NCI-H345 (cell line): Measurements from ENCODE around the gene AUTS2.

Experiments
- DNase-seq: peaks from one replicate; lab custom pipeline; 2025; lab: John Stamatoyannopoulos, UW

Gene AUTS2

DNA sequence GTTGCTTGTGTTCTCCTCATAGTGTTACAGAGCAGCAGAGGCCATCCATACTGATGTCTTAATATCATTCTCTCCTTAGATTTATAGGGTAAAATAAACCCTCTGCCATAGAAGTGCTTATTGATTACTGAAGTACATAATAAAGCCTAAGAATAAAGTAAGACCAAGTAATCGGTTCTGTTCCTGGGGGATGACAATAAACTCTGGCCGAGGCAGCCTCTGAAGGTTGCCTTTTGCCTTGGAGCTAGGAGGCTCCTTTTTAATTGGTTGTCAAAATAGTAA lies 822.0 kb downstream of the AUTS2 start:
- no peak for DNase-seq

DNA sequence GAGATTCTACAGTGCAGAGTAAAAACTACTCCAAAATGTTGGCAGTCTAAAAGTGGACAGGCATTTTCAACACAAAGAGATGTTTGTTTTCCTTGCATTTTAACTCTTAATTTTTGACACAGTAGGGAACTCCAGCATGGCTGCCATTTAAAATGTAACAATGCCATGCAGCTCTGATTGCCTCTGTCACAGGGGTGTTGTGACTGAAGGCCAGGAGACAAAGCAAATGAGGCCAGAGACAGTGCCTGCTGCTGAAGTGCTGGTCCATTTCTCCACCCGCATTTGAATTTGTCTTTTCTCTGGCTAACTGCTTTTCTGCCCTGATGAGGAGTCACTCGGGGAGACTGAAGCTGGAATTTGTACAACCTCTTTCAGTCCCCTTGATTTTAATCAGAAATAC lies 823.0 kb downstream of the AUTS2 start:
- peak; percentile 16 for DNase-seq

DNA sequence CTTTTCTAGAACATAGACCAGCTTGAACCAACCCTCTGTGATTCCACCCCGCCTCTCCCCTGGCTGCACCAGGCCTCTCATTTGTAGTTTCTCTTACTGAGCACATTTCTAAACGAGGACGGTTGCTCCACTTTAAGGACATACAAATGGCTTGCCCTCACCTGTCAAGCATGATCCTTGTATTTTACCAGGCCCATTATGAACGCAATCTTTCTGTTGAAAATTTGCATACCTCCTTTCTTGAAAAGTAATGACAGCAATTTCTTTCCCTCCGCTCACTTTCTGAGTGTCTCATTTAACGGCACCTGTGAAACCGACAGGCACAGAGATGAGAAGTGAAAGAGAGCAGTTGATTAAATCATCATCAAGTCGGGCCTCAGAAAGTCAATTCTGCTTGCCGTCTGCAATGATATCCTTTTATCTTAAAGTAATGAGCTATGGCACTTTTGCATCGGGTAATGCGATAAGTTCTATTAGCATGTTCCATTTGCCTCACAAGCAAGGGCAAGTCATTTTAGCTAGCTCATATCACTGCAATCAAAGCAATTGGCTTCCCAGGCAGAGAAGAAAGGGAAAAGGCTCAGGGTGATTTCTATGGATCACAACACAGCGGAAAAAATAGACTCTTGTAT lies 828.1 kb downstream of the AUTS2 start:
- DNase-seq = no peak

DNA sequence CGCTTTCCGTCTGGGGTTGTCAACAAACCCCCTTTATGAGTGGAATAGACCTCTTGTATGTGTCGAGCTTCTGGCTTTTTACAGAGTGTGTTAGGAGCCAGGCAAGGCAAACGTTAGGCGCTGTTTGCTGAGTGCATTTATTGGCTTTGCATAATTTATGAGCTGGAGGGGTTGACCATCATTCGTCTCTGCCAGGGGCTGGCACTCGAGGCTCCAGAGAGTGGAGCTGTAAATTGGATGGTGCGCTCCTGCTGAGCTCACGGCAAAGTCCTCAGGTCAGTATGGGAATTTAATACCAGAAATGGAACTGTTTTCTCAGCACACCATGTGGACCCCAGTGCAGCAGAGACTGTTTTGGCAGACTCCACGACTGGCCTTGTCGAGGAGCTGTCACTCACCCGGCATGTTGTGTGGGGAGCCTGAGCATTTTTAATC lies 834.3 kb downstream of the AUTS2 start:
- peak; percentile 89 for DNase-seq

DNA sequence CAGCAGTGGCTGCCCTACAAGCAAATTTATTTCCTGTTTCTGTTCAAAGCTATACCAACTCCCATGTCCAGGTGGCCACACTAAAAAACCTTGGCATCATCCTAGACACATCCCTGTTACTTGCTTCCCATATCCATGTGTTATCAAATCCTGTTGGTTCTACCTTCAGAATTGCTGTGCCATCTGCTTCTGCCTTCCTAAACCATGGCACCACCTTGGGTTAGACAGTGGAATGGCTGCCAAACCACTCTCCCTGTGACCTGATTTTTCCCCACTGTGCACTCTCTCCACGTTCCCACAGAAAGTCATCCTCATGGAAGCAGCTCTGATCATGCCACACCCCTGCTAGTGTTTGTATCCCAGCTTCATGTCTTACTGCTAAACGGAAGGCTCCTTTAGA lies 836.1 kb downstream of the AUTS2 start:
- DNase-seq = peak; percentile 4

DNA sequence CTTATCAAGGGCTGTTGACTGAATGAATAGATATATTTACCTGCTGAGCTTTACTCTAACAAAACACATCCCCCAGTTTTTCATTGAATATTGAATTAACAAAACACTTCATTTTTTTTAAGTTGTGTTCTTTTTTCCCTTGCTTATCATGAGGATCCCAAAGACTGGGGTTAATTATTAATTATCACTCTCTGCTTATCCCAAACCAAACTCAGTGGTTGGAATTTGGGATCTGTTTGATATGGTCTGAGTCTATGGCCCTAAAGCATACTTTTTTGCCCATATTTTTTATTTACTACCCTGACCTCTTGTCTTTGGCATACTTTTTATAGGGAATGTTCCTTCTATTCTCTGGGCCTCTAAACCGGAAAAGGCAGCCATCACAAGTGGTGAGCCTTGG lies 836.5 kb downstream of the AUTS2 start:
- no peak for DNase-seq

DNA sequence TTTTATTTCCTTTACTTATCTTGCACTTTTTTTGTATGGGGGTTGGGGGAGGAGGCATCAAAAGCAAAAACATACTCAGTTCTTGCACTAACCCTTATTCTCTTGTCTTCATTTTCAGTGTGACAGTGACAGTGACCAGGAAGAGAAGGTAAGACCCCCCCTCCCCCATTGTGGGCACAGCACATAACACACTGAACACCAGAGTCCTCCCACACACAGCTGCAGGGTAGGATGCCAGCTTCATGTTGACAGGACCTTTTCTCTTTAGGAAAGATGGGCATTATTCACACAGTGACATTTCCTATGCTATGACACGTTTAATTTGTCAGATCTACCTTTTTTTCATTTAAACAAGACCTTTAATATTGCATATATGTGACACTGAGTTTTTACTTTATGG lies 837.4 kb downstream of the AUTS2 start:
- DNase-seq = no peak

DNA sequence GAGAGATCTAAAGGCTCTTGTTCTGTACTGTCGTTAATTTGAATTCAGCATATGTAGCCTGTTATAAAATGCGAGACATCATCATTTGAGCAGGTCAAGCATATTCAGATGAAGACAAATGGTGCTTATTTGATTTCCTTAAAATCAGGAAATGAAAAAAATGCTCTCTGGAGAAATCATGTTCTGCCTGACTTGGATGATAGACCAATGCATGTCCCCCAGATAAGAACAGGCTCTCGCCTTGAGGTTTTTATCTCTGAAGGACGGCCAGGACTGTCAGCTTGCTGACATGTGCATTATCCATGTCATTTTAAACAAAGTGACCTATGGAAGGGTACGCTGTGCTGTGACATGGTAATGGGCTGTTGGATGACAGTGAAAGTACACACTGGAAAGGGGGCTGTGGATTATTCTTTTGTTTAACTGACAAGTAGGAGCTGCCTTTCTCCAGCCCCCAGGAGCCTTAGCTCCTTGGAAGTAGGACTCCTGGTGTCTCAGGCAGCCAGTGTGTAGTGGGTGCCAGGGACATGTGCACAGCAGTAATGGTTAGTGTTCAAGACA lies 838.6 kb downstream of the AUTS2 start:
- no peak for DNase-seq

DNA sequence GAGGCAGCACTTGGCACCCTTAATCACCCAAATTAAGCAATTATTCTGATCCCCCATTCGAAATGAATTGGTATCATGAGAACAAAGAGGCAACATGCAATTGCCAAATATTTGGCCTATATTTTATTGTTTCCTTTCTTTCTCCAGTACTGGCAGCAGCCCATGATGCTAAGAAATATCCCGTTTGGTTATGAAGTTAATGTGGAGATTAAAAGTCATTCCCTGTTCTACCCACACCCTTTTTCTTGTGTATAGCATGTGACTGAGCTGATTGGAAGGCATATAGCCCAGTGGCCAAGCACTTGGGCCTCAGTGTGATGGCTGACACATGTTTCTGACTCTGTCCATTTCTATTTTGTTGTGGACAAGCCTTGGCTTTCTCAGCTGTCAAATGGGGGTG lies 841.4 kb downstream of the AUTS2 start:
- DNase-seq = no peak

DNA sequence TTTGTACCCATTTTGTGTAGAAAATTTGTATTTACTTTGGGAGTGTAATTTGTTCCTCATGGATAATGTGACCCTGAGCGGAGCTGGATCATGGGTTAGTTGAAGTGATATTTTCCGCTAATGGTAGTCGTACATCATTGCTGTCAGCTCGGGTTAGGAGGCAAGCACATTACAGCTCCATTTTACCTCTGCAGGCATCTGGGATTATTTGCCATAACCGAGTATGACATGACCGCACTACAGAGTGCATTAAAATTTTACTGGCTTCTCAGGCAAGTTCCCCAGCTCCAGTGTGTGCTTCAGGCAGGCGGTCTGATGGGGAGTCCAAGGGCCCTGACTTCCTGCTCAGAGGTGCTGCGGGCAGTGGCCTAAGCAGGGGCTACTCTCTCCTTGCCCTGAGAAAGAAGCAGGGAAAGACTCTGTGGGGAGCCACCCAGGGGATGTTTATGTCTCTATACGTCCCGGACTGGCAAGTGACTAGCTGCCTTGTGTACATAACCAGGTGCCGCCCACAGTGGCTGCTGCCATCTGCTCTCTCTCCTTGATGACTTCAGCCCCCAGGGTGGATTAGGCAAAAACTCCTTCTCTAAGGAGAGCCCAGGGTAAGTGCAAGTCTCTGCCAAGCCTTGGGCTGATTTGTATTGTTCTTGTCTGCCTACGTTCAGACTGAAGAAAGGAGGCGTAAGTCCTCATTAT lies 848.3 kb downstream of the AUTS2 start:
- DNase-seq = peak; percentile 70

DNA sequence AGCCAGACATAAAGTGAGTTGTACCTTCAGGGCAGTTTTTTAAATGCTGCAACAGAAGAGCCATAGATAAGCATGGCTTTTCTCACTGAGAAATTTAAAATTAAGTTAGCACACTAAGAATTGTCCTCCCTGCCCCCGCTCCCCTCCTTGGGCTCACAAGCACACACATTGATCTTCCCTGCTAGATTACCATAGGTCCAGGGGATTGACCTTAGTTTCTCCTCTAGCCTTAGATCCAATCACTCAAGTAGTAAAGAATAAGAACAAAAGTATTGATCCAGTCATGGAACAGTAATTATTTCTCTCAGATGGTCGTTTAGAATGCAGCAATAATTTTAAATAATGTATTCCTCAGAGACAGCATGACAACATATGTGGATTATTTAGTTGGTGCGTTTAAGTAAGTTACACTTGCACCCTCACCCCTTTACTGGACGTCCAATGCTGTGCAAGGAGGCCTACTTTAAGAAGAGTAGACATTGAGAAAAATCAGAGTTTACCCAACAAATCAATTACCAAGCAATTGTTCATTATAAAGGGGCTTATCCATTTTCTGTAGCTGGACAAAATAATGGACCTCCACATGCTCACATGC lies 850.1 kb downstream of the AUTS2 start:
- DNase-seq = no peak

DNA sequence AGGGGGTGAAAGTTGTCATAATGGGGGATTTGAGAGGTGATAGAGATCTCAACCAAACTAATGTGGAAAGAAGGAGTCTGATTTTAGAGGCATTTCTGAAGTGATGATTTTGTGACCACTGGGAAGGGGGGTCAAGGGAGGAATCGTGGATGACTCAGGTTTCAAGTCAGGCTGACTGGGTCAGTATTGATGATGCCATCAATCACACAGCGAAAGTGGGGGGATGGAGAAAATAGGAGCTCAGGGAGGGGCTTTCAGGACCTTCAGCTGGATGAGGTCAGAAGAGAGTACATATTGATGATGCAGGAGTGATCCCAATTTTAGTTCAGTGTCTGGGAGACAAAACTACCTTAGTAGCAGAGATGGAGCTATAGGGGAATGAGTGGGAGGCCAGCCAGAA lies 852.5 kb downstream of the AUTS2 start:
- DNase-seq = no peak

DNA sequence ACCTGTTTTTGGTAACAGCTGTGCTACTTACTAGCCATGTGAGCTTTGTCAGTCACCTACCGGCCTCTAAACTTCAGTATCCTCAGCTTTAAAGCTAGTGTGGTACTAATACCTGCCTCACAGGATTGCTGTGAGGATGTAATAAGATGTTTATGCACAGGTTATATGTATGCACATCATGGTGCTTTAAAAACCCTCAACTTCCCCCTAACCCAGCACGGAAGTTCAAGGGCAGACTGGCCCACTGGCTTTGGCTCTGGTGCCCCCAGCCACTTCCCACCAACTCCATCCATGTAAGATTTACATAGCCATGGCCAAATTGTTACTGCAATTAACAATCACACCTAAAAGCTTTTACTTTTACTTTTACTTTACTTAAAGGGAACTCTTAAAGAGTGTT lies 857.6 kb downstream of the AUTS2 start:
- DNase-seq = no peak

DNA sequence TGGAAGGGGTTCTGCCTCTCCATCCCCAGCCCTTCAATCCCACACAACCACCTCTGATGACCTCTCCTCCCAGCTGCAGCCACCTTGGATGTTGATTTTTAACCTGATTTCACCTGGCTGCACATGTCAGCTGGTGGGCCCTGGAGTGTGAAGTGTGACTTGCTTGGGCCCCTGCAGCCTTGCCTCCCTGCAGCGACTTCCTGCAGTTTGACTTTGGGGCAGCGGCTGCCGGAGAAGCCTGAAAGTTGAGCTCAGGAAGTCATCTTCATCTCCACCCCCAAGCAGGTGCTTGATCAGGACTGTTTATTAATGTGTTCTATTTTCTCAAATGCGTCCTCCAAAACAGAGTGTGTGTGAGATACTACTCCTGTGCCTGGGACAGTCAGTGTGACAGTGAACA lies 858.4 kb downstream of the AUTS2 start:
- DNase-seq = no peak

DNA sequence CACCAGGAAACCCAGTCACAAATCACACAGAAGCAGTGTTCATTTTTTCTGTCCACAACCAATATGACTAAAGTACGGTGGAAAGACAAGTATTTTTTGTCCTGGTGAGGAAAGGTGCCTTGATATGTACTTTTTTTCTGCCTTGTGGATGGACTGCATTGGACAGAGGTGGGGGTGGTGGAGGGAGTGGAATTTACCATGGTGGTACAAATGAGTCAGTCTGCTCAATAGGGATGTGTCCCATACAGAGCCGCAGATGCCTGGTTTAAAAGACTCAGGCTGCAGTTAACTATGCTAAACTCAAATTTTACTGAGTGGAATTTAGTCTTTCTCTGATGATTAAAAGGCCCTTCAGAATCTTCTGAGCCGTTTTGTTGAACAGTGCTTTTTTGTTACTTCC lies 859.2 kb downstream of the AUTS2 start:
- no peak for DNase-seq

DNA sequence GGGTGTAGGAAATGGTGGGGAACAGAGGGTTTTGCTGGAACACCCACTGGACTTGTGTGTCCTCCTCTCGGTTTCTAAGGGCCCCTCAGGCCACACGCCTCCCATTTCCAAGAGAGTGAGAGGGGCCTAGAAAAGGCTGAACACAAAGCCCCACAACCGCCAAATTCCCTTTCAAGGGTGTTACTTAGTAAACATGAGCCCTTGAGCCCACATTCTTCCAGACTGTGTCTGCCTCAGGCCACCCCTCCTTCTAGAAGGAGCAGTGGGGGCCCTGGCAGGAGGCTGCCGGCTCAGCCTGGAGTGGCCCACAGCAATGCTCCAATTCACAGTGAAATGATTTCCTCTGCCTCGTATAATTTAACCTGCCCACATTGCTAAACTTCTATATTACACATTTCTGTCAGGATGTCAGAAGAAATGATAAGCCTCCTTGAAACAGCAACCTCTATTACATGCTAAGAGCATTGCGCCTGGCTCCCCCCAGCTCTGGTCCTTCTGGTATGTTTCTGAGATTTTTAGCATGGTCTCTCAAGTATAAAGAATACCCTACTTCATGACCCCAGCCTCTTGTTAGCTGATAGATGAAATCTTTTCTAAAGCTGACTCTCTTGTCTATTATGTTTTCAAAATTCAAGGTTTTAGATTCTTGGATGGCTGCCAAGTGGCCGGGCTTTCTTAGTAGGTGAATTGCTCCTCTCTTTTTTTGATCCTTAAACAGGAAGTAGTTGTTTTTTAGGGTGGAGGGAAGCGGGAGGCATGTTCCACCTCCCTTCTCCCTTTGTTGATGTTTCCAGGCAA lies 859.8 kb downstream of the AUTS2 start:
- DNase-seq = peak; percentile 12

DNA sequence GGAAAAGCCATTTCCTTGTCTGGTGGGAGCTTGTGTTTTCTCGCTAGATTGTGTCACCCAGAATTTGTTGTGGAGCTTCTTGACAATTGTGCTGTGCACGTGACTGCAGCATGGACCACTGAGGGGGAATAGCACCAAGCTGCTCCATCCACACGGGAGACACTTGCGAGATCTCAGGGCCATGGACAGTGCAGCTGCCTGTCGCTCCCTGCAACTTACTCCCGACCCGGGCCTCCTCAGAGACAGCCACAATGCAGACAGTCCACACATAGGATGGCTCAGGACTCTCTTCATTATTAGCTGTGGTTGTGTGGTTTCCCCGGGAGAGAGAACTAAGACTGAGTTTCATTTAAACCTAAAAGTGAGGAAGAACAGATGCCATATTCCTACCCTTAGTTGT lies 860.5 kb downstream of the AUTS2 start:
- DNase-seq = no peak

DNA sequence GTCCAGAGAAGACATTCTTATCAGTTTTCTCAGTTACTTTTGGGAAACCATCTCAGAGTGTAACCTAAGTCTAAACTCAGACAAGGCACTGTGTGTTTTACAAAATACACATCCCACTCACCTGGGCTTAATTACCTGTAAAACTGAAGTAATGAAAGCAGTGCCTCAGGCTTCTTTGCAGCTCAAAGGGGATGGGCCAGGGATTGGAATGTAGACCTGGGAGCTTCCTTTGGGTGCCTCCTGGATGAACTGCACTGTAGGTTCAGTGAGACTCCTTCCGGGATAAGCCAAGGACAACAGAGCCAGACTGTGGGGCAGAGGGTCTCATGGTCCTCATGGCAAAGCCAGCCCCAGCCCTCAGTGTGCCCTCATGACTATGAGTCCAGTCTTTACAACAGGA lies 861.3 kb downstream of the AUTS2 start:
- DNase-seq = no peak

DNA sequence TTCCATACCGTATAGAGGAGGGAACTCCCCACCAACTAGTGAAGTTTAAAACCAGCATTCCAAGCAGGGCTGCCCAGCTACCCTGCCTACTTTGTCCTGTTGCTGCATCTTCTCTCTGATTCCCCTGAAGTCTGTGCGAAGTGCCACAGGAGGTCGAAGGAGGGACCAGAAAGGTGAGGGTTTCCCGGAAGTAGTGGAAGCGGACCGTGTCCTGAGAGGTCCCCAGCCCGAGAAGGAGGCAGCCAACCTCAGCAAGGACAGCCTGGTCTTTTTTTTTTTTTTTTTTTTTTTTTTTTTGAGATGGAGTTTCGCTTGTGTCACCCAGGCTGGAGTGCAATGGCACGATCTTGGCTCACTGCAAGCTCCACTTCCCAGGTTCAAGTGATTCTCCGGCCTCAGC lies 861.8 kb downstream of the AUTS2 start:
- DNase-seq = no peak

DNA sequence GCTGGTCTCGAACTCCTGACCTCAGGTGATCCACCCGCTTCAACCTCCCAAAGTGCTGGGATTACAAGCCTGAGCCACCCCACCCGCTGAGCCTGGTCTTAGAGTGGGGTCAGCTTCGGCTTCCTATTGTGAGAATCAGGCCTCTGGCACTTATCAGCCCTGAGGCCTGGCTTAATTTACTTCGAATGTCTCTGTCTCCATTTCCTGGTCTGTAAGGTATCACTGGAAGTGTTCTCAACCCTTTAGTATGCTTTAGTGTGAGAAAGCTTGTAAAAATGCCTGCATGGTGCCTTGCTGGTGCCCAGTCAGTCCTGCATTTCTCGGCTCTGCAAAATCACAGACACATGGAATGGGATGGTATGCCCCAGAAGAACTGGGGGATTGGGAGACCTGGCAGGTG lies 862.3 kb downstream of the AUTS2 start:
- DNase-seq = no peak

DNA sequence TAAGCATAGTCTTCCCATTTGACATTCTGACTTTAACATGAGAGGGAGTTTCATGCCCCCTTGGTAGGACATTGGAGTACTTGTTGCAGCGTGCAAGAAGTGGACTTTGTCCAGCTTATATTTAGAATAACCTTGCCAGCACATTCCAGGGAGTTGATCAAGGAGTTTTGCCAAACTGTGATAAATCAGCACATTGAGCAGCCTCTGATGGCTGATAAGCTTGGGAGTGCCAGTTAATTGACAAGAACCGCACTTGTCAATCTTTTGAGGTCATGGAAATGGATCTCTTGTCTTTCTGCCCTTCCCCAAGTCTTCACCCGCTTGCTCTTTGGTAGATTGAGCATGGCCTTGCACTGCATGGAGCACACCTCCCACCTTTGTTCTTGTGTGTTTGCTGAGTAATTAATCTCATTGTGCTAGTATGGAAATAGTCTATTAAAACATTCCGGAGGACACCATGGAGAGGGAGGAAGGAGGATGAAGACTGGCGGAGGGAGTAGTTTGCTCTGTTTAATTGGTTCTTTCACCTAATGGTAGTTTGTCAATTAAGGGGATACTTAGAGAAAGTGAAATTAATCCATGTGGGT lies 865.2 kb downstream of the AUTS2 start:
- no peak for DNase-seq

DNA sequence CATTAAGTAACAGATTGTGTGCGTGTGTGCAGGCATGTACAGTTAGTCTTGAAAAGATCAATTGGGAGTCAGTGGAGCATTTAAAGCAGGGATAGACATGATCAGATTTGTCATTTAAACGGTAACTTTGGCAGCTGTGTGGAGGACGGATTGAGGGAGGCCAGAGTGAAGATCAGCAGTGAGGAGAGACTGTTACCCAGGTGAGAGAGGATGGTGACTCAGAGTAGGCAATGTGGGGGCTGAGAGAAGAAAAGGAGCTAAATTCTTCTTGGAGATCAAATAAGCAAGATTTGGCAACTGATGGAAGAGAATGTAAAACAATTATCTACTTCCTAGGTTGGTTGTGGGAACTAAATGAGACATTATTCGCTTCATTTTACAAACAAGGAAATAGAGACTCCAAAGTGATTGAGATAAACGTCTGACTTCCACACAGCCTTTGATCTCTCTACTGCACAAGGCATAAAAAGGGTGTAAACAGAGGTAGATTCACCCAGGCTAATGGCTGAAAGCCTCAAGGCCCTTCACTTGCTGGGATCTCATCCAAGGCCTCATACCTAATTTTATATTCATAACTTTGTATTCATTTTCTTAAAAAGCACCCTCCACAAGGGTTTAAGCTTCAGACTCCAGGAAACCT lies 868.6 kb downstream of the AUTS2 start:
- no peak for DNase-seq
